ENCODE results near the gene ZSWIM5. TPM values are rescaled to one million over a fixed set of nuclear protein-coding genes. Genes with fewer than 3 reads are reported as not detected.

ZSWIM5 gene
- total RNA-seq, 1 experiment from 2014 or later: 0.40 TPM

GRCh38 chr1:45177452-45177851 lies 29.0 kb downstream of the ZSWIM5 start:
- peaks cover 31% of the 10 kb centered on the region for H3K27me3 Mint-ChIP-seq (ENCODE audit: unreplicated experiment)
- H3K9me3 Mint-ChIP-seq (ENCODE audit: low read depth, unreplicated experiment): peaks cover 3% of the 10 kb centered on the region
- H3K4me1 Mint-ChIP-seq (ENCODE audit: low read depth, unreplicated experiment): no peaks in the 10 kb centered on the region
- H3K36me3 Mint-ChIP-seq (ENCODE audit: insufficient read depth, unreplicated experiment): no peaks in the 10 kb centered on the region
- intact Hi-C loops (cut with micrococcal nuclease; ENCODE audit: unreplicated experiment): no loop called here
- BruUV-seq (replicated peaks): no TSS peak
- no peak for TF ChIP-seq CTCF (IDR thresholded peaks at IDR 0.05; ENCODE audit: unreplicated experiment)
- no peak overlapping the region for H3K4me3 Mint-ChIP-seq (ENCODE audit: low read depth, unreplicated experiment)
- no peak for DNase-seq
- no peak overlapping the region for H3K27ac Mint-ChIP-seq (ENCODE audit: unreplicated experiment)
- CTCF ChIA-PET: no interaction called here

- TF ChIP-seq CTCF (IDR thresholded peaks at IDR 0.05; ENCODE audit: unreplicated experiment): no peak
- no peak for DNase-seq
- H3K9me3 Mint-ChIP-seq (ENCODE audit: low read depth, unreplicated experiment): no peaks in the 10 kb centered on the region
- peaks cover 6% of the 10 kb centered on the region for H3K36me3 Mint-ChIP-seq (ENCODE audit: insufficient read depth, unreplicated experiment)
- H3K4me3 Mint-ChIP-seq (ENCODE audit: low read depth, unreplicated experiment): no peak overlapping the region
- no peak overlapping the region for H3K27ac Mint-ChIP-seq (ENCODE audit: unreplicated experiment)
- CTCF ChIA-PET: interaction anchor here (0.7 kb wide), 1 partner anchor 9 kb away, joined by 5 read pairs; no protein-coding TSS in a partner anchor
- intact Hi-C loops (cut with micrococcal nuclease; ENCODE audit: unreplicated experiment): no loop called here
- H3K4me1 Mint-ChIP-seq (ENCODE audit: low read depth, unreplicated experiment): no peaks in the 10 kb centered on the region
- BruUV-seq (replicated peaks): no TSS peak
- H3K27me3 Mint-ChIP-seq (ENCODE audit: unreplicated experiment): peaks cover 18% of the 10 kb centered on the region
Measured at GRCh38 chr1:45172764-45173163, 33.6 kb downstream of the ZSWIM5 start.

- BruUV-seq (replicated peaks): no TSS peak
- no peak overlapping the region for H3K27ac Mint-ChIP-seq (ENCODE audit: unreplicated experiment)
- no peaks in the 10 kb centered on the region for H3K4me1 Mint-ChIP-seq (ENCODE audit: low read depth, unreplicated experiment)
- intact Hi-C loops (cut with micrococcal nuclease; ENCODE audit: unreplicated experiment): no loop called here
- peaks cover 6% of the 10 kb centered on the region for H3K36me3 Mint-ChIP-seq (ENCODE audit: insufficient read depth, unreplicated experiment)
- no peak for TF ChIP-seq CTCF (IDR thresholded peaks at IDR 0.05; ENCODE audit: unreplicated experiment)
- CTCF ChIA-PET: interaction anchor here (0.6 to 0.7 kb wide), 2 partner anchors 8 to 159 kb away, joined by 3 to 5 read pairs; no protein-coding TSS in a partner anchor
- peaks cover 11% of the 10 kb centered on the region for H3K27me3 Mint-ChIP-seq (ENCODE audit: unreplicated experiment)
- no peaks in the 10 kb centered on the region for H3K9me3 Mint-ChIP-seq (ENCODE audit: low read depth, unreplicated experiment)
- peak; percentile 43 for DNase-seq
- no peak overlapping the region for H3K4me3 Mint-ChIP-seq (ENCODE audit: low read depth, unreplicated experiment)
Measured at GRCh38 chr1:45172005-45172404, 34.4 kb downstream of the ZSWIM5 start.

GRCh38 chr1:45171575-45171974 lies 34.8 kb downstream of the ZSWIM5 start:
- Mint-ChIP-seq H3K4me3 (ENCODE audit: low read depth, unreplicated experiment) (no peak overlapping the region), H3K9me3 (ENCODE audit: low read depth, unreplicated experiment) (no peaks in the 10 kb centered on the region), H3K27ac (ENCODE audit: unreplicated experiment) (no peak overlapping the region), H3K36me3 (ENCODE audit: insufficient read depth, unreplicated experiment) (peaks cover 6% of the 10 kb centered on the region), H3K27me3 (ENCODE audit: unreplicated experiment) (peaks cover 11% of the 10 kb centered on the region), H3K4me1 (ENCODE audit: low read depth, unreplicated experiment) (no peaks in the 10 kb centered on the region)
- no TSS peak for BruUV-seq (replicated peaks)
- no peak for TF ChIP-seq CTCF (IDR thresholded peaks at IDR 0.05; ENCODE audit: unreplicated experiment)
- CTCF ChIA-PET: interaction anchor here (0.5 kb wide), 1 partner anchor 132 kb away, joined by 5 read pairs; no protein-coding TSS in a partner anchor
- DNase-seq: no peak
- intact Hi-C loops (cut with micrococcal nuclease; ENCODE audit: unreplicated experiment): no loop called here

All from Calu3 (cell line).